DND-41 (cell line): ENCODE measurements around the gene SSMEM1.

Source experiments
- EZH2 ChIP-seq: IDR thresholded peaks from 3 replicates; pipeline ENCODE4 v1.6.1; 2012; ENCODE audit warnings: borderline replicate concordance, low read depth, mild to moderate bottlenecking, moderate library complexity, low read length, inconsistent platforms; ENCODE audit not compliant: severe bottlenecking
- TF ChIP-seq, protein P1 (sequence below): IDR thresholded peaks from 2 replicates; pipeline ENCODE4 v1.5.1; 2012; ENCODE audit warnings: borderline replicate concordance, low read length, moderate library complexity, mild to moderate bottlenecking; ENCODE audit not compliant: poor library complexity, severe bottlenecking; ENCODE audit errors: extremely low read depth

- TF ChIP-seq, protein P1, sequence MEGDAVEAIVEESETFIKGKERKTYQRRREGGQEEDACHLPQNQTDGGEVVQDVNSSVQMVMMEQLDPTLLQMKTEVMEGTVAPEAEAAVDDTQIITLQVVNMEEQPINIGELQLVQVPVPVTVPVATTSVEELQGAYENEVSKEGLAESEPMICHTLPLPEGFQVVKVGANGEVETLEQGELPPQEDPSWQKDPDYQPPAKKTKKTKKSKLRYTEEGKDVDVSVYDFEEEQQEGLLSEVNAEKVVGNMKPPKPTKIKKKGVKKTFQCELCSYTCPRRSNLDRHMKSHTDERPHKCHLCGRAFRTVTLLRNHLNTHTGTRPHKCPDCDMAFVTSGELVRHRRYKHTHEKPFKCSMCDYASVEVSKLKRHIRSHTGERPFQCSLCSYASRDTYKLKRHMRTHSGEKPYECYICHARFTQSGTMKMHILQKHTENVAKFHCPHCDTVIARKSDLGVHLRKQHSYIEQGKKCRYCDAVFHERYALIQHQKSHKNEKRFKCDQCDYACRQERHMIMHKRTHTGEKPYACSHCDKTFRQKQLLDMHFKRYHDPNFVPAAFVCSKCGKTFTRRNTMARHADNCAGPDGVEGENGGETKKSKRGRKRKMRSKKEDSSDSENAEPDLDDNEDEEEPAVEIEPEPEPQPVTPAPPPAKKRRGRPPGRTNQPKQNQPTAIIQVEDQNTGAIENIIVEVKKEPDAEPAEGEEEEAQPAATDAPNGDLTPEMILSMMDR: no peak
- no peak for TF ChIP-seq EZH2
These were observed 50.9 kb downstream of the SSMEM1 start for GRCh38 chr7:130258494-130259078.
